Skeletal muscle satellite cell (primary cell): Measurements from ENCODE around the gene NUP188.

Experiments
- H3K27me3 ChIP-seq: 2 replicates; pipeline ENCODE4 v1.7.0; 2013; ENCODE audit warnings: low read length; ENCODE audit not compliant: control insufficient read depth, insufficient read depth
- H3K36me3 ChIP-seq: 2 replicates; pipeline ENCODE4 v1.7.0; 2013; ENCODE audit warnings: mild to moderate bottlenecking, control low read depth, low read length; ENCODE audit not compliant: insufficient read depth
- H3K4me1 ChIP-seq: 2 replicates; pipeline ENCODE4 v1.7.0; 2013; ENCODE audit warnings: low read length; ENCODE audit not compliant: control insufficient read depth, insufficient read depth
- H3K4me2 ChIP-seq: 2 replicates; pipeline ENCODE4 v1.7.0; 2013; ENCODE audit warnings: mild to moderate bottlenecking, low read length
- H3K4me3 ChIP-seq: 2 replicates; pipeline ENCODE4 v1.7.0; 2013; ENCODE audit warnings: low read length
- H3K9ac ChIP-seq: 2 replicates; pipeline ENCODE4 v1.7.0; 2013; ENCODE audit warnings: mild to moderate bottlenecking, low read depth, low read length, moderate library complexity
- H3K9me3 ChIP-seq: replicated peaks from 2 replicates; pipeline ENCODE4 v1.7.0; 2013; ENCODE audit warnings: mild to moderate bottlenecking, control low read depth, low read length

Gene NUP188

GRCh38 chr9:129037767-129038098 lies 90.2 kb downstream of the NUP188 start:
- Histone ChIP-seq H3K4me1 (peaks cover 18% of the 10 kb centered on the region), H3K9me3 (no peaks in the 10 kb centered on the region), H3K36me3 (peaks cover 23% of the 10 kb centered on the region), H3K27me3 (no peaks in the 10 kb centered on the region), H3K4me2 (peak overlapping the region; percentile 96), H3K9ac (peak overlapping the region; percentile 87), H3K4me3 (peak overlapping the region; percentile 98)

DNA sequence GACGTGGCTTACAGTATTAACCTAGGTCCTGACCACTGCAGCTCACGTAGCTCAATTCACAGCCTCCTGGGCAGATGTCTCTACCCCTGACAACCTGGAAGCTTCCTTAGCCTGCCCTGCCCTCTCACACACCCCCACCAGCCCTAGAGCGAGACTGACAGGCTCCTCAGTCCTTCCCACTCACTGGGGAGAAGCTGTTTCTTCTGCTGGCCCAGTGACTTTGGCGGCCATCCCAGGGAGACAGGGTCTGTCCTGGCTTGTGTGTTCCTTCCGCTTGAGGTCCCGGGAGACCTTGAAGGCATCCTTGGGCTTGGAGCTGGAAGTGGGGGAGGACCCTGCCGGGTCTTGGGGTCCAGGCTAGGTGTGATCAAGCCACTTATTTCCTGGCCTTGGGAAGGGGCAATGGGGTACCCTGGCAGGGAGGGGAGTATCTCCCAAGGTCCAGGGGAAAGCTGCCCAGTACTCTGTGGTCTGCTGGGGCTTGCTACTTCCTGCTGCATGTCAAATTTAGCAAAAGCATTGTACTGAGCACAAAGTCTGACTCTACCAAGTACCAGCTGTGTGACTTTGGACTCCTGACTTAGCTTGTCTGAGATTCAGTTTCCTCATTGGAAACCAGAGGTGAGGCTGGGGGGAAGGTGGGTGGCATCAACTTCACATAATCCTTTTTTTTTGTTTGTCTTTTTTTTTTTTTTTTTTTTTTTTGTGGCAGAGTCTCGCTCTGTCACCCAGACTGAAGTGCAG lies 90.8 kb downstream of the NUP188 start:
- H3K4me3 ChIP-seq = peak overlapping the region; percentile 98
- H3K9ac ChIP-seq = no peak overlapping the region
- H3K9me3 ChIP-seq = no peaks in the 10 kb centered on the region
- H3K4me1 ChIP-seq = peaks cover 18% of the 10 kb centered on the region
- no peaks in the 10 kb centered on the region for H3K27me3 ChIP-seq
- H3K36me3 ChIP-seq = peaks cover 23% of the 10 kb centered on the region
- peak overlapping the region; percentile 96 for H3K4me2 ChIP-seq

DNA sequence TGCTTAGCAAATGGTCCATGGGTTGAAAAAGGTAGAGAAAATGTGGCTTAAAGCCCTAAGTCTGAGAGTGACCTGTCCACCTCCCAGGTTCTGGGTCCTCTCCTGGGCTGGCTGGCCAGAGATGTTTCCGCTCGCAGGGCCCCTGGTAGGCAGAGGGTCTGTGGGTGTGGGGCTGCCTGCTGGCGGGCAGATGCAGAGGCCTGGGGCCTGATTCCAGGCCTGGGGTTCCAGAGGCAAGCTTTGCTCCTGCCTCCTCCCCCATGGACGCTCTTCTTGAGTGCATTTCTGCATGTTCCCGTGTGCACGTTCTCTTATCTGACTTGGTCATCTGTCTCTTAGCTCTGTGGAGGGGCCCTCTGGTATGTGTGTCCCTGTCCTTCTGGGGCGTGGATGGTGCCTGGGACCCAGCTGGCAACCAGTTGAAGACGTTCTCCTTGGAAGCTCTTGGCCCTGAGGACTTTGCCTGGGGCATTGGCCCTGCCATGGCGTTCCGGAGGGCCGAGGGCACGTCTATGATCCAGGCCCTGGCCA lies 92.7 kb downstream of the NUP188 start:
- H3K4me1 ChIP-seq = peaks cover 18% of the 10 kb centered on the region
- peaks cover 27% of the 10 kb centered on the region for H3K36me3 ChIP-seq
- no peaks in the 10 kb centered on the region for H3K9me3 ChIP-seq
- no peak overlapping the region for H3K9ac ChIP-seq
- no peak overlapping the region for H3K4me2 ChIP-seq
- no peaks in the 10 kb centered on the region for H3K27me3 ChIP-seq
- H3K4me3 ChIP-seq = no peak overlapping the region

GRCh38 chr9:129042016-129042415 lies 94.5 kb downstream of the NUP188 start:
- H3K36me3 ChIP-seq = peaks cover 27% of the 10 kb centered on the region

GRCh38 chr9:129052592-129052991 lies 105.1 kb downstream of the NUP188 start:
- Histone ChIP-seq H3K9me3 (no peaks in the 10 kb centered on the region), H3K27me3 (no peaks in the 10 kb centered on the region), H3K4me2 (no peak overlapping the region), H3K9ac (no peak overlapping the region), H3K36me3 (peaks cover 29% of the 10 kb centered on the region), H3K4me1 (no peaks in the 10 kb centered on the region), H3K4me3 (no peak overlapping the region)

More at GRCh38 chr9:129042016-129042415, 94.5 kb downstream of the NUP188 start:
- Histone ChIP-seq H3K4me1 (peaks cover 15% of the 10 kb centered on the region), H3K27me3 (no peaks in the 10 kb centered on the region), H3K4me3 (no peak overlapping the region), H3K9ac (no peak overlapping the region), H3K9me3 (no peaks in the 10 kb centered on the region), H3K4me2 (no peak overlapping the region)

GRCh38 chr9:129053020-129053419 lies 105.5 kb downstream of the NUP188 start:
- Histone ChIP-seq H3K27me3 (no peaks in the 10 kb centered on the region), H3K9ac (no peak overlapping the region), H3K9me3 (no peaks in the 10 kb centered on the region), H3K4me1 (peaks cover 2% of the 10 kb centered on the region), H3K4me3 (no peak overlapping the region), H3K36me3 (peaks cover 28% of the 10 kb centered on the region), H3K4me2 (no peak overlapping the region)

DNA sequence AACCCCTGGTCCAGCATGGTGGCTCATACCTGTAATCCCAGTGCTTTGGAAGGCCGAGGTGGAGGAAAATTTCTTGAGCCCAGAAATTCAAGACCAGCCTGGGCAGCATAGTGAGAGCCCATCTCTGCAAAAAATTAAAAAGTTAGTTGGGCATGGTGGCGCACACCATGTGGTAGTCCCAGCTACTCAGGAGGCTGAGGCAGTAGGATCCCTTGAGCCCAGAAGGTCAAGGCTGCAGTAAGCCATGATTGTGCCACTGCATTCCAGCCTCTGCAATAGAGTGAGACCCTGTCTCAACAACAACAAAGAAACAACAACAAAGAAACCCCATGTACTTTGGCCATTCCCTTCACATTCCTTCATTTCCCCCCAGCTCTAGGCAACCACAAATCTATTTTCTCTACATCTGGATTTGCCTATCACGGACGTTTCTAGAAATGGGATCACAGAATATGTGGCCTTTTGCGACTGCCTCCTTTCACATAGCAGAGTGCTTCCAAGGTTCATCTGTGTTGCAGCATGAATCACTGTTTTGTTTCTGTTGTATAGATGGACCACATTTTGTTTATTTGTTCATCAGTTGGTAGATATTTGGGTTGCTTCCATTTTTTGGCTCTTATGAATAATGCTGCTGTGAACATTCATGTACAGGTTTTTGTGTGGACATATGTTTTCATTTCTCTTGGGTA lies 106.8 kb downstream of the NUP188 start:
- no peak overlapping the region for H3K9ac ChIP-seq
- H3K4me2 ChIP-seq = no peak overlapping the region
- peaks cover 20% of the 10 kb centered on the region for H3K36me3 ChIP-seq
- H3K4me1 ChIP-seq = peaks cover 13% of the 10 kb centered on the region
- H3K4me3 ChIP-seq = no peak overlapping the region
- no peaks in the 10 kb centered on the region for H3K9me3 ChIP-seq
- H3K27me3 ChIP-seq = no peaks in the 10 kb centered on the region
